OCI-LY7 (cell line): Measurements from ENCODE around the gene ROBO2. TPM values are rescaled to one million over a fixed set of nuclear protein-coding genes. Genes with fewer than 3 reads are reported as not detected.

ENCODE experiments used
- BruUV-seq: library from RNA; stranded (reverse); fragments of 400-500 nt; replicated peaks from 2 replicates; lab custom pipeline; 2021; lab: Mats Ljungman, UMichigan
- CTCF ChIA-PET: fragments of 300-600 bp; sonication (Branson Sonifier 250); formaldehyde crosslinking; loops from one replicate; lab custom pipeline; 2022; ENCODE audit warnings: antibody characterized with exemption; ENCODE audit not compliant: unreplicated experiment; lab: Charles Lee
- POLR2A ChIA-PET: fragments of 300-600 bp; sonication (Branson Sonifier 250); formaldehyde crosslinking; loops from one replicate; lab custom pipeline; 2022; ENCODE audit warnings: antibody characterized with exemption; lab: Charles Lee
- DNase-seq: peaks from one replicate; pipeline ENCODE4 v3.0.0-alpha.2; 2015; ENCODE audit warnings: low spot score
- H2AFZ ChIP-seq: fragments of 200-600 bp; sonication (generic), shearing (Covaris generic); 2 replicates; pipeline ENCODE4 v1.6.1; 2014; ENCODE audit warnings: mild to moderate bottlenecking, antibody characterized with exemption, low read length, moderate library complexity
- H3K27ac ChIP-seq: fragments of 200-600 bp; sonication (generic); 2 replicates; pipeline ENCODE4 v1.5.1; 2014; ENCODE audit warnings: mixed run types, low read depth, mild to moderate bottlenecking, moderate library complexity, low read length, inconsistent platforms; ENCODE audit not compliant: poor library complexity, severe bottlenecking
- H3K36me3 ChIP-seq: fragments of 200-600 bp; sonication (generic); 2 replicates; pipeline ENCODE4 v1.6.1; 2014; ENCODE audit warnings: mild to moderate bottlenecking, antibody characterized with exemption, low read length, moderate library complexity, mixed read lengths; ENCODE audit not compliant: insufficient read depth
- H3K4me1 ChIP-seq: fragments of 200-600 bp; sonication (generic); 2 replicates; pipeline ENCODE4 v1.5.1; 2014; ENCODE audit warnings: mild to moderate bottlenecking, low read length; ENCODE audit not compliant: insufficient read depth, poor library complexity, severe bottlenecking
- H3K4me2 ChIP-seq: fragments of 200-600 bp; sonication (generic); 2 replicates; pipeline ENCODE4 v1.6.1; 2014; ENCODE audit warnings: mild to moderate bottlenecking, low read length
- H3K4me3 ChIP-seq: fragments of 200-600 bp; sonication (generic); 2 replicates; pipeline ENCODE4 v1.5.1; 2014; ENCODE audit warnings: mild to moderate bottlenecking, low read depth, low read length; ENCODE audit not compliant: poor library complexity, severe bottlenecking
- H3K79me2 ChIP-seq: fragments of 200-600 bp; sonication (generic); 2 replicates; pipeline ENCODE4 v1.6.1; 2016; ENCODE audit warnings: low read depth, mild to moderate bottlenecking, low read length, moderate library complexity, mixed read lengths; ENCODE audit not compliant: insufficient read depth
- H3K9me2 ChIP-seq: fragments of 200-600 bp; sonication (generic); 2 replicates; pipeline ENCODE4 v1.6.1; 2016; ENCODE audit warnings: mild to moderate bottlenecking, low read length, mixed read lengths; ENCODE audit not compliant: insufficient read depth
- H3K9me3 ChIP-seq: fragments of 200-600 bp; sonication (generic); 2 replicates; pipeline ENCODE4 v1.6.1; 2014; ENCODE audit warnings: mild to moderate bottlenecking, mixed run types, low read length, mixed read lengths
- H4K20me1 ChIP-seq: fragments of 200-600 bp; sonication (generic); 2 replicates; pipeline ENCODE4 v1.6.1; 2014; ENCODE audit warnings: mild to moderate bottlenecking, antibody characterized with exemption, low read length, moderate library complexity, mixed read lengths; ENCODE audit not compliant: insufficient read depth
- CTCF ChIP-seq: fragments of 200-600 bp; sonication (generic); conservative IDR thresholded peaks from 2 replicates; pipeline ENCODE4 v1.5.1; 2014; ENCODE audit warnings: mild to moderate bottlenecking, antibody characterized with exemption, low read length, moderate library complexity, mixed read lengths
- EZH2phosphoT487 ChIP-seq: fragments of 200-600 bp; sonication (generic); IDR thresholded peaks from 2 replicates; pipeline ENCODE4 v1.6.1; 2018; ENCODE audit warnings: low read depth, borderline replicate concordance, mild to moderate bottlenecking, mixed run types, antibody characterized with exemption, low read length, moderate library complexity, mixed read lengths
- intact Hi-C: fragments of 100-400 bp; cut with micrococcal nuclease; formaldehyde crosslinking; loops from one replicate; pipeline ENCODE4 v1.10.0; 2022; ENCODE audit not compliant: unreplicated experiment
- total RNA-seq, 2 experiments: library from RNA; depleted of rRNA in 1 of 2; stranded (reverse); fragments of >200 nt in 1 of 2; shearing (Covaris generic) in 1 of 2; gene quantifications; 2 replicates each; pipeline ENCODE4 v1.2.3, GENCODE V29; 2014 to 2022

The ROBO2 gene
- total RNA-seq, 2 experiments from 2014 or later, result 0.06 to 4.8 TPM

- Histone ChIP-seq H3K9me2 (no peaks in the 10 kb centered on the region), H2AFZ (no peak overlapping the region), H3K4me1 (no peaks in the 10 kb centered on the region), H3K27ac (no peak overlapping the region), H3K4me2 (no peak overlapping the region), H3K79me2 (no peaks in the 10 kb centered on the region), H3K9me3 (no peaks in the 10 kb centered on the region), H3K36me3 (no peaks in the 10 kb centered on the region), H4K20me1 (no peaks in the 10 kb centered on the region), H3K4me3 (no peak overlapping the region)
- POLR2A ChIA-PET, result no interaction called here
- intact Hi-C loops, result no loop called here
- no TSS peak for BruUV-seq
- CTCF ChIA-PET, result no interaction called here
- no peak for DNase-seq
- TF ChIP-seq CTCF, result no peak
- TF ChIP-seq EZH2phosphoT487, result no peak
These were observed 94.9 kb downstream of the ROBO2 start for GRCh38 chr3:77134769-77135168.

- H3K36me3 ChIP-seq, result no peaks in the 10 kb centered on the region
- no peak overlapping the region for H3K4me2 ChIP-seq
- DNase-seq, result no peak
- H2AFZ ChIP-seq, result no peak overlapping the region
- no TSS peak for BruUV-seq
- H4K20me1 ChIP-seq, result no peaks in the 10 kb centered on the region
- H3K4me1 ChIP-seq, result no peaks in the 10 kb centered on the region
- POLR2A ChIA-PET, result no interaction called here
- no peak overlapping the region for H3K27ac ChIP-seq
- no peak for TF ChIP-seq EZH2phosphoT487
- TF ChIP-seq CTCF, result no peak
- no peak overlapping the region for H3K4me3 ChIP-seq
- intact Hi-C loops, result no loop called here
- H3K79me2 ChIP-seq, result no peaks in the 10 kb centered on the region
- H3K9me2 ChIP-seq, result no peaks in the 10 kb centered on the region
- H3K9me3 ChIP-seq, result no peaks in the 10 kb centered on the region
- CTCF ChIA-PET, result no interaction called here
These were observed 97.7 kb downstream of the ROBO2 start for GRCh38 chr3:77137559-77137958.

- Histone ChIP-seq H3K4me3 (no peak overlapping the region), H3K4me2 (no peak overlapping the region), H3K27ac (no peak overlapping the region), H3K9me2 (no peaks in the 10 kb centered on the region), H3K79me2 (no peaks in the 10 kb centered on the region), H3K9me3 (no peaks in the 10 kb centered on the region), H3K4me1 (no peaks in the 10 kb centered on the region), H4K20me1 (no peaks in the 10 kb centered on the region), H3K36me3 (no peaks in the 10 kb centered on the region), H2AFZ (no peak overlapping the region)
- no TSS peak for BruUV-seq
- intact Hi-C loops, result no loop called here
- CTCF ChIA-PET, result no interaction called here
- no peak for DNase-seq
- POLR2A ChIA-PET, result no interaction called here
- no peak for TF ChIP-seq CTCF
- TF ChIP-seq EZH2phosphoT487, result no peak
These were observed 99.7 kb downstream of the ROBO2 start for GRCh38 chr3:77139624-77140023.
